A673 (cell line): ENCODE results near the gene LENG8. TPM values are rescaled to one million over a fixed set of nuclear protein-coding genes. Genes with fewer than 3 reads are reported as not detected.
A peak's percentile ranks its signal among the peaks of the same experiment; 100 is the strongest.

ENCODE experiments used
- BruUV-seq: library from RNA; stranded (reverse); fragments of 400-500 nt; replicated peaks from 2 replicates; lab custom pipeline; 2021; lab: Mats Ljungman, UMichigan
- CTCF ChIA-PET: fragments of 300-600 bp; sonication (Branson Sonifier 250); formaldehyde crosslinking; loops from one replicate; lab custom pipeline; 2022; ENCODE audit warnings: antibody characterized with exemption; lab: Charles Lee
- POLR2A ChIA-PET: fragments of 300-600 bp; sonication (Branson Sonifier 250); formaldehyde crosslinking; loops from one replicate; lab custom pipeline; 2022; ENCODE audit warnings: antibody characterized with exemption; ENCODE audit not compliant: low non-redundant PET; lab: Charles Lee
- DNase-seq: peaks from one replicate; pipeline ENCODE4 v3.0.0-alpha.2; 2015; ENCODE audit warnings: low spot score
- H3K27ac ChIP-seq: fragments of 200-600 bp; sonication (generic); 2 replicates; pipeline ENCODE4 v1.5.1; 2016; ENCODE audit warnings: mixed run types, low read depth, mild to moderate bottlenecking, mixed read lengths, antibody characterized with exemption, low read length; ENCODE audit not compliant: poor library complexity, severe bottlenecking
- H3K27me3 ChIP-seq: fragments of 200-600 bp; sonication (generic); replicated peaks from 2 replicates; pipeline ENCODE4 v1.6.1; 2017; ENCODE audit warnings: mixed run types, low read depth, mild to moderate bottlenecking, mixed read lengths, antibody characterized with exemption, low read length; ENCODE audit not compliant: insufficient read depth, poor library complexity
- H3K36me3 ChIP-seq: fragments of 200-600 bp; sonication (generic); 2 replicates; pipeline ENCODE4 v1.6.1; 2016; ENCODE audit warnings: mixed run types, mild to moderate bottlenecking, mixed read lengths, antibody characterized with exemption, low read length; ENCODE audit not compliant: insufficient read depth, poor library complexity, severe bottlenecking
- H3K4me1 ChIP-seq: fragments of 200-600 bp; sonication (generic); 2 replicates; pipeline ENCODE4 v1.6.1; 2017; ENCODE audit warnings: mixed run types, mild to moderate bottlenecking, mixed read lengths, antibody characterized with exemption, low read length; ENCODE audit not compliant: insufficient read depth, poor library complexity, severe bottlenecking
- H3K4me3 ChIP-seq: fragments of 200-600 bp; sonication (generic); 2 replicates; pipeline ENCODE4 v1.5.1; 2016; ENCODE audit warnings: low read depth, mixed run types, mild to moderate bottlenecking, mixed read lengths, low read length; ENCODE audit not compliant: poor library complexity, severe bottlenecking
- H3K9me3 ChIP-seq: fragments of 200-600 bp; sonication (generic); 2 replicates; pipeline ENCODE4 v1.6.1; 2016; ENCODE audit warnings: mixed run types, low read depth, mild to moderate bottlenecking, mixed read lengths, antibody characterized with exemption, low read length; ENCODE audit not compliant: poor library complexity, severe bottlenecking
- EZH2 ChIP-seq: fragments of 200-600 bp; sonication (generic); IDR thresholded peaks from 2 replicates; pipeline ENCODE4 v1.6.1; 2017; ENCODE audit warnings: borderline replicate concordance, low read depth, mild to moderate bottlenecking, mixed read lengths, antibody characterized with exemption, low read length; ENCODE audit not compliant: poor library complexity, severe bottlenecking
- intact Hi-C: fragments of 100-400 bp; cut with micrococcal nuclease; formaldehyde crosslinking; loops from one replicate; pipeline ENCODE4 v1.10.0; 2022; ENCODE audit not compliant: unreplicated experiment
- total RNA-seq: library from RNA; stranded (reverse); gene quantifications from 2 replicates; pipeline ENCODE4 v1.2.3, GENCODE V29; 2021
- TF ChIP-seq, protein P1 (sequence below): fragments of 300-800, 200-600 bp; sonication (generic); conservative IDR thresholded peaks from 2 replicates; pipeline ENCODE4 v1.5.1; 2017; ENCODE audit warnings: low read depth, mild to moderate bottlenecking, antibody characterized with exemption, low read length, moderate library complexity, mixed read lengths

Gene LENG8
- total RNA-seq, 1 experiment from 2014 or later = 129 TPM

DNA sequence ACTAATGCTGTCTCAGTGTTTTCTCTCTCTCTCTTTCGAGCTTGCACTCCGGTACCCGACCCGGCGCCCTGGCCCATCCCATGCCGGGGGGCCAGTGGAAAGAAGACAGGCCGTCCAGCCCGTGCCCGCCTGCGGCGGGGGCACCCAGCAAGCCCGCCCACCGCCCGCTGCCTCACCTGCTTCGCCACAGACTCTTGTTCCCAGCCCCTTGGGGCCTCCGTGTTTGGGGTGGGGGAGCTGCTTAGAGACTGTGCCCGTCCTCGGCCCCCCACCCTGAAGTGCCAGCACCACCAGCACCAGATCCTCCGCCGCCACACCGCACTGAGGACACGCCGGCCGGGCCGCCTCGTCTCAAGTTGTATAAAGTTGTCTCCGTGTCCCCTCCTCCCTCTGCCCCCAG lies 12.2 kb downstream of the LENG8 start:
- ChIA-PET CTCF (interaction anchor here (0.5 kb wide), 1 partner anchor 223 kb away, joined by 3 read pairs; no protein-coding TSS in a partner anchor), POLR2A (no interaction called here)
- DNase-seq = no peak
- H3K9me3 ChIP-seq = no peaks in the 10 kb centered on the region
- no peaks in the 10 kb centered on the region for H3K27me3 ChIP-seq
- TF ChIP-seq, protein P1, sequence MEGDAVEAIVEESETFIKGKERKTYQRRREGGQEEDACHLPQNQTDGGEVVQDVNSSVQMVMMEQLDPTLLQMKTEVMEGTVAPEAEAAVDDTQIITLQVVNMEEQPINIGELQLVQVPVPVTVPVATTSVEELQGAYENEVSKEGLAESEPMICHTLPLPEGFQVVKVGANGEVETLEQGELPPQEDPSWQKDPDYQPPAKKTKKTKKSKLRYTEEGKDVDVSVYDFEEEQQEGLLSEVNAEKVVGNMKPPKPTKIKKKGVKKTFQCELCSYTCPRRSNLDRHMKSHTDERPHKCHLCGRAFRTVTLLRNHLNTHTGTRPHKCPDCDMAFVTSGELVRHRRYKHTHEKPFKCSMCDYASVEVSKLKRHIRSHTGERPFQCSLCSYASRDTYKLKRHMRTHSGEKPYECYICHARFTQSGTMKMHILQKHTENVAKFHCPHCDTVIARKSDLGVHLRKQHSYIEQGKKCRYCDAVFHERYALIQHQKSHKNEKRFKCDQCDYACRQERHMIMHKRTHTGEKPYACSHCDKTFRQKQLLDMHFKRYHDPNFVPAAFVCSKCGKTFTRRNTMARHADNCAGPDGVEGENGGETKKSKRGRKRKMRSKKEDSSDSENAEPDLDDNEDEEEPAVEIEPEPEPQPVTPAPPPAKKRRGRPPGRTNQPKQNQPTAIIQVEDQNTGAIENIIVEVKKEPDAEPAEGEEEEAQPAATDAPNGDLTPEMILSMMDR = no peak
- TF ChIP-seq EZH2 = no peak
- intact Hi-C loops = no loop called here
- no peak overlapping the region for H3K4me3 ChIP-seq
- peaks cover 45% of the 10 kb centered on the region for H3K36me3 ChIP-seq
- H3K27ac ChIP-seq = peak overlapping the region; percentile 97
- H3K4me1 ChIP-seq = peaks cover 30% of the 10 kb centered on the region
- BruUV-seq = TSS peak; percentile 27

DNA sequence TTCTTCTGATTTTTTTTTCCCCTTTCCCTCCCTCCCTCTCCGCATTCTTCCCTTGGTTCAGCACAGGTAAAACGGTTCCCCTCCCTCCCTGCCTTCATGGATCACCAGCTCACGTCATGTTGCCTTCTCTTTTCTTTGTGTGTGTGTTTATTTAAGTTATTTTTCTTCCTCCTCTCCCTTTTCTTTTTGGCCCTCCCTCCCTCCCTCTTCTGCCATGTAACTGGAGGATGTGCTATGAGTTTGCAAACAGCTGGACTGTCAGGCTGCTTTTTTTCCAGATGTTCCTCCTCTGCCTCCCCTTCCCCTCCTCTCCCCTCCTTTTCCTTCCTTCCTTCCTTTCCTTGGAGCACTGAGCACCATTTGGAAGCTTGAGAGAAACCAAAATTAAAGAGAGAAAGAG lies 12.6 kb downstream of the LENG8 start:
- CTCF ChIA-PET = no interaction called here
- peak overlapping the region; percentile 97 for H3K27ac ChIP-seq

DNA sequence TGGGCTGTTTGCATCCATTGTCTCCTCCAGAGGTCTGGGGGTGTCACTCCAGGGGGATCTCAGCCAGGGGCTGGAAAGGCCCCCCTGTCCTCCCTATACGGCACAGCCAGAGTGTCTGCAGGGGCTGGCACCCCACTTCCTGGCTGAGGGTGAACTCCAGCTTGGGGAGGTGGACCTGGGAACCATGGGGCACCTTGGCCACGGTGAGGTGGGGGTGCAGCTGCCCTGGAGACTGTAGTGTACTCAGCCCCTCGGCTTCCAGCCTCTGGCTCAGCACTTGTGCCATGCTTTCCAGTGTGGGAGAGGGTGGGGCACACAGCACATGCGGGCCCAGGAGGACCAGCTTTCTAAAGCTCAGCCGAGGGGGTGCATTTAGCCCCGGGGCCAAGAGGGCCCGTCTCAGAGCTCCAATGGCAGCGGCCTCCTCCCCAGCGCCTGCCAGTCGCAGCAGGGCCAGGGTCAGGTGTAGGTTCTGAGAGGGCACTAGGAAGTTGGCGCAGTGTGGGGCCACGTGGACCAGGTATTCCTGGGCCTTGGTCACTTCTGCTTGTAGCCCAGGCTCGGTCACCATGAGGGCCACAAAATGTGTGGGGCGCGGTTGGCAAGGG lies 13.2 kb downstream of the LENG8 start:
- CTCF ChIA-PET = interaction anchor here (0.7 to 1.0 kb wide), 2 partner anchors 11 to 13 kb away, joined by 3 read pairs; partner anchors contain the start of genes CDC42EP5 and LENG8
- TF ChIP-seq, protein P1 = no peak
- TF ChIP-seq EZH2 = no peak
- BruUV-seq = no TSS peak
- Histone ChIP-seq H3K36me3 (peaks cover 35% of the 10 kb centered on the region), H3K9me3 (no peaks in the 10 kb centered on the region), H3K27ac (peak overlapping the region; percentile 97), H3K4me1 (peaks cover 30% of the 10 kb centered on the region), H3K27me3 (no peaks in the 10 kb centered on the region), H3K4me3 (peak overlapping the region; percentile 66)
- POLR2A ChIA-PET = interaction anchor here (0.7 kb wide), 2 partner anchors 12 to 1158 kb away, joined by 10 to 12 read pairs; no protein-coding TSS in a partner anchor
- peak; percentile 37 for DNase-seq
- intact Hi-C loops = no loop called here

More for the DNA sequence above, 12.6 kb downstream of the LENG8 start:
- Histone ChIP-seq H3K4me3 (peak overlapping the region; percentile 66), H3K4me1 (peaks cover 30% of the 10 kb centered on the region), H3K36me3 (peaks cover 41% of the 10 kb centered on the region), H3K27me3 (no peaks in the 10 kb centered on the region), H3K9me3 (no peaks in the 10 kb centered on the region)
- TF ChIP-seq, protein P1 = no peak
- no peak for TF ChIP-seq EZH2
- BruUV-seq = no TSS peak
- POLR2A ChIA-PET = interaction anchor here (0.7 kb wide), 2 partner anchors 12 to 1159 kb away, joined by 10 to 12 read pairs; no protein-coding TSS in a partner anchor
- DNase-seq = peak; percentile 45
- intact Hi-C loops = no loop called here
